HEK293 (cell line): ENCODE measurements around the gene ISG20L2.

Experiments used
- ZNF266 ChIP-seq: fragments of 450-650 bp; formaldehyde crosslinking; IDR thresholded peaks from 2 replicates; pipeline ENCODE4 v1.5.1; 2016; ENCODE audit warnings: missing biosample characterization, missing genetic modification characterization, low read depth
- ZNF404 ChIP-seq: fragments of 450-650 bp; formaldehyde crosslinking; IDR thresholded peaks from 2 replicates; pipeline ENCODE4 v1.5.1; 2017; ENCODE audit warnings: missing biosample characterization, missing genetic modification characterization
- TF ChIP-seq, protein P1 (sequence below): fragments of 450-650 bp; formaldehyde crosslinking; IDR thresholded peaks from 2 replicates; pipeline ENCODE4 v1.5.1; 2016; ENCODE audit warnings: missing biosample characterization, missing genetic modification characterization, low read depth
- TF ChIP-seq, protein P2 (sequence below): fragments of 450-650 bp; formaldehyde crosslinking; IDR thresholded peaks from 2 replicates; pipeline ENCODE4 v1.5.1; 2016; ENCODE audit warnings: missing biosample characterization, missing genetic modification characterization
- TF ChIP-seq, protein P3 (sequence below): fragments of 450-650 bp; formaldehyde crosslinking; IDR thresholded peaks from 2 replicates; pipeline ENCODE4 v1.5.1; 2016; ENCODE audit warnings: missing biosample characterization, missing genetic modification characterization
- TF ChIP-seq, protein P4 (sequence below): fragments of 450-650 bp; formaldehyde crosslinking; conservative IDR thresholded peaks from 2 replicates; pipeline ENCODE4 v1.5.1; 2016; ENCODE audit warnings: low read depth, missing biosample characterization, missing genetic modification characterization

DNA sequence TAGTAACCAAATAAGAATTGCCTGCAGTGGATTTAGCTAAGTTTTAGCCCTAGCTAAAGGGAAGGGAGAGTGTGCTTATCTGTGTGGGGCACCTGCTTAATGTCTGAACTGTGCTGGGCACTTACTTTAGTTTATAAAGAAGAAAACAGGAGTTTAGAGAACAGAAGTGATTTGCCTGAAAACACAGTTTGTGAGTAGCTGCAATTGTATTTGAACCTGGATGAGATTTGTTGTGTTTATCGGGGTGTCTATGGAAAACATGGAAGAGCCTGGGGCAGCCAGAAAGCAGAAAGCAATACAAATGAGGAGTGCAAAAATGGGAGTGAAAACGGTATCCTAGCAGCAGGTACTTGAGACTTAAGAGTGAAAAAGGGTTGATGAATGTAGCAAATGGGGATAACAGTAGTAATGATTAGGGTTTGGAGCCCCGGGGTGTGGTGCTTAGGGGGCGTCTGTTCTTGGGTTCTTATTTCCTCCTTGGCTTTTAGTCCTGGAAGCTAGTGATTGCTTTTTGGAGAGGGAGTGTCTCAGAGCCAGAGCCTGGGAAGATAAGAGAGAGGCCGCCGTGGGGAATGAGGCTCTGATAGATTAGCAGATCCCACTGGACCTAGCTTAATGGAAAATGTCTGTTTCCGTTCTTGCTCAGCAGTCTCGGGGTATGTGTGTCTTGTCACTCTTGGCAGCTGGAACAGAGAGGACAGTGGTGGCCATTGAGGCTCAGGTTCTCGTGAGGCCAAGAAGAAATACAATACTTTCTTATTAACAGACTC lies 44.3 kb upstream of the ISG20L2 start:
- TF ChIP-seq, protein P1, sequence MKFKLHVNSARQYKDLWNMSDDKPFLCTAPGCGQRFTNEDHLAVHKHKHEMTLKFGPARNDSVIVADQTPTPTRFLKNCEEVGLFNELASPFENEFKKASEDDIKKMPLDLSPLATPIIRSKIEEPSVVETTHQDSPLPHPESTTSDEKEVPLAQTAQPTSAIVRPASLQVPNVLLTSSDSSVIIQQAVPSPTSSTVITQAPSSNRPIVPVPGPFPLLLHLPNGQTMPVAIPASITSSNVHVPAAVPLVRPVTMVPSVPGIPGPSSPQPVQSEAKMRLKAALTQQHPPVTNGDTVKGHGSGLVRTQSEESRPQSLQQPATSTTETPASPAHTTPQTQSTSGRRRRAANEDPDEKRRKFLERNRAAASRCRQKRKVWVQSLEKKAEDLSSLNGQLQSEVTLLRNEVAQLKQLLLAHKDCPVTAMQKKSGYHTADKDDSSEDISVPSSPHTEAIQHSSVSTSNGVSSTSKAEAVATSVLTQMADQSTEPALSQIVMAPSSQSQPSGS (tag by site-specific recombination): no peak
- TF ChIP-seq ZNF404 (tag by site-specific recombination): no peak
- TF ChIP-seq, protein P2, sequence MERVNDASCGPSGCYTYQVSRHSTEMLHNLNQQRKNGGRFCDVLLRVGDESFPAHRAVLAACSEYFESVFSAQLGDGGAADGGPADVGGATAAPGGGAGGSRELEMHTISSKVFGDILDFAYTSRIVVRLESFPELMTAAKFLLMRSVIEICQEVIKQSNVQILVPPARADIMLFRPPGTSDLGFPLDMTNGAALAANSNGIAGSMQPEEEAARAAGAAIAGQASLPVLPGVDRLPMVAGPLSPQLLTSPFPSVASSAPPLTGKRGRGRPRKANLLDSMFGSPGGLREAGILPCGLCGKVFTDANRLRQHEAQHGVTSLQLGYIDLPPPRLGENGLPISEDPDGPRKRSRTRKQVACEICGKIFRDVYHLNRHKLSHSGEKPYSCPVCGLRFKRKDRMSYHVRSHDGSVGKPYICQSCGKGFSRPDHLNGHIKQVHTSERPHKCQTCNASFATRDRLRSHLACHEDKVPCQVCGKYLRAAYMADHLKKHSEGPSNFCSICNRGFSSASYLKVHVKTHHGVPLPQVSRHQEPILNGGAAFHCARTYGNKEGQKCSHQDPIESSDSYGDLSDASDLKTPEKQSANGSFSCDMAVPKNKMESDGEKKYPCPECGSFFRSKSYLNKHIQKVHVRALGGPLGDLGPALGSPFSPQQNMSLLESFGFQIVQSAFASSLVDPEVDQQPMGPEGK: no peak
- TF ChIP-seq, protein P3, sequence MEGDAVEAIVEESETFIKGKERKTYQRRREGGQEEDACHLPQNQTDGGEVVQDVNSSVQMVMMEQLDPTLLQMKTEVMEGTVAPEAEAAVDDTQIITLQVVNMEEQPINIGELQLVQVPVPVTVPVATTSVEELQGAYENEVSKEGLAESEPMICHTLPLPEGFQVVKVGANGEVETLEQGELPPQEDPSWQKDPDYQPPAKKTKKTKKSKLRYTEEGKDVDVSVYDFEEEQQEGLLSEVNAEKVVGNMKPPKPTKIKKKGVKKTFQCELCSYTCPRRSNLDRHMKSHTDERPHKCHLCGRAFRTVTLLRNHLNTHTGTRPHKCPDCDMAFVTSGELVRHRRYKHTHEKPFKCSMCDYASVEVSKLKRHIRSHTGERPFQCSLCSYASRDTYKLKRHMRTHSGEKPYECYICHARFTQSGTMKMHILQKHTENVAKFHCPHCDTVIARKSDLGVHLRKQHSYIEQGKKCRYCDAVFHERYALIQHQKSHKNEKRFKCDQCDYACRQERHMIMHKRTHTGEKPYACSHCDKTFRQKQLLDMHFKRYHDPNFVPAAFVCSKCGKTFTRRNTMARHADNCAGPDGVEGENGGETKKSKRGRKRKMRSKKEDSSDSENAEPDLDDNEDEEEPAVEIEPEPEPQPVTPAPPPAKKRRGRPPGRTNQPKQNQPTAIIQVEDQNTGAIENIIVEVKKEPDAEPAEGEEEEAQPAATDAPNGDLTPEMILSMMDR (tag by site-specific recombination): no peak
- no peak for TF ChIP-seq ZNF266 (tag by site-specific recombination)
- TF ChIP-seq, protein P4, sequence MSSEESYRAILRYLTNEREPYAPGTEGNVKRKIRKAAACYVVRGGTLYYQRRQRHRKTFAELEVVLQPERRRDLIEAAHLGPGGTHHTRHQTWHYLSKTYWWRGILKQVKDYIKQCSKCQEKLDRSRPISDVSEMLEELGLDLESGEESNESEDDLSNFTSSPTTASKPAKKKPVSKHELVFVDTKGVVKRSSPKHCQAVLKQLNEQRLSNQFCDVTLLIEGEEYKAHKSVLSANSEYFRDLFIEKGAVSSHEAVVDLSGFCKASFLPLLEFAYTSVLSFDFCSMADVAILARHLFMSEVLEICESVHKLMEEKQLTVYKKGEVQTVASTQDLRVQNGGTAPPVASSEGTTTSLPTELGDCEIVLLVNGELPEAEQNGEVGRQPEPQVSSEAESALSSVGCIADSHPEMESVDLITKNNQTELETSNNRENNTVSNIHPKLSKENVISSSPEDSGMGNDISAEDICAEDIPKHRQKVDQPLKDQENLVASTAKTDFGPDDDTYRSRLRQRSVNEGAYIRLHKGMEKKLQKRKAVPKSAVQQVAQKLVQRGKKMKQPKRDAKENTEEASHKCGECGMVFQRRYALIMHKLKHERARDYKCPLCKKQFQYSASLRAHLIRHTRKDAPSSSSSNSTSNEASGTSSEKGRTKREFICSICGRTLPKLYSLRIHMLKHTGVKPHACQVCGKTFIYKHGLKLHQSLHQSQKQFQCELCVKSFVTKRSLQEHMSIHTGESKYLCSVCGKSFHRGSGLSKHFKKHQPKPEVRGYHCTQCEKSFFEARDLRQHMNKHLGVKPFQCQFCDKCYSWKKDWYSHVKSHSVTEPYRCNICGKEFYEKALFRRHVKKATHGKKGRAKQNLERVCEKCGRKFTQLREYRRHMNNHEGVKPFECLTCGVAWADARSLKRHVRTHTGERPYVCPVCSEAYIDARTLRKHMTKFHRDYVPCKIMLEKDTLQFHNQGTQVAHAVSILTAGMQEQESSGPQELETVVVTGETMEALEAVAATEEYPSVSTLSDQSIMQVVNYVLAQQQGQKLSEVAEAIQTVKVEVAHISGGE (tag by site-specific recombination): no peak
